T-cell (primary cell): ENCODE data around the gene MOB3B. TPM values are rescaled to one million over a fixed set of nuclear protein-coding genes. Genes with fewer than 3 reads are reported as not detected.

Experiments
- ATAC-seq, 4 experiments: fragments of 200-7000 bp in 3 of 4; fragments of 150-1000 bp in 1 of 4; cut with Tn5 transposase; replicated peaks in 1 of 4; 1 replicate in 3 of 4; 2 replicates in 1 of 4; pipeline ENCODE4 v1.10.0; 2021; ENCODE audit warnings: moderate library complexity in 3 of 4, mild to moderate bottlenecking in 2 of 4, moderate number of reproducible peaks in 1 of 4
- CTCF ChIA-PET, 2 donors: fragments of 300-600 bp; sonication (Branson Sonifier 250); formaldehyde crosslinking; loops; one replicate each; lab custom pipeline; 2022; ENCODE audit warnings: antibody characterized with exemption in 2 of 2; lab: Charles Lee
- POLR2A ChIA-PET, 2 donors: fragments of 300-600 bp; sonication (Branson Sonifier 250); formaldehyde crosslinking; loops; one replicate each; lab custom pipeline; 2022; ENCODE audit warnings: antibody characterized with exemption in 2 of 2; lab: Charles Lee
- DNase-seq, 35 experiments: peaks; one replicate each; pipeline versions ENCODE4 v3.0.0 to v3.0.0-alpha.2; 2013 to 2023
- H3K27ac ChIP-seq: one replicate; pipeline ENCODE4 v1.5.1; 2013; ENCODE audit warnings: low read length
- H3K27me3 ChIP-seq, 2 experiments: replicated peaks in 1 of 2; 1 replicate in 1 of 2; 2 replicates in 1 of 2; pipeline versions ENCODE4 v1.6.1 to v1.7.0; 2013; ENCODE audit warnings: low read length in 1 of 2, mixed read lengths in 1 of 2; ENCODE audit not compliant: control insufficient read depth in 2 of 2, insufficient read depth in 2 of 2; ENCODE audit errors: extremely low read depth in 1 of 2
- H3K36me3 ChIP-seq, 2 donors: 1 replicate in 1 of 2; 2 replicates in 1 of 2; pipeline versions ENCODE4 v1.6.1 to v1.7.0; 2013; ENCODE audit warnings: low read length in 1 of 2; ENCODE audit not compliant: control insufficient read depth in 2 of 2, insufficient read depth in 1 of 2; ENCODE audit errors: extremely low read depth in 1 of 2
- H3K4me1 ChIP-seq, 2 experiments: 1 replicate in 1 of 2; 2 replicates in 1 of 2; pipeline versions ENCODE4 v1.6.1 to v1.7.0; 2013; ENCODE audit warnings: low read length in 2 of 2, mixed read lengths in 1 of 2; ENCODE audit not compliant: insufficient read depth in 2 of 2, control insufficient read depth in 1 of 2; ENCODE audit errors: extremely low read depth in 1 of 2
- H3K4me3 ChIP-seq, 2 donors: 1 replicate in 1 of 2; 2 replicates in 1 of 2; pipeline versions ENCODE4 v1.5.1 to v1.7.0; 2013; ENCODE audit warnings: mild to moderate bottlenecking in 2 of 2, low read length in 1 of 2, moderate library complexity in 1 of 2; ENCODE audit not compliant: control insufficient read depth in 1 of 2; ENCODE audit errors: extremely low read depth in 1 of 2
- H3K9me3 ChIP-seq: 2 replicates; pipeline ENCODE4 v1.7.0; 2013
- H3K27ac Mint-ChIP-seq, 2 donors: one replicate each; pipeline ENCODE4 v1.8.0; 2020 to 2021; ENCODE audit warnings: mild to moderate bottlenecking in 2 of 2, mixed read lengths in 2 of 2
- H3K27me3 Mint-ChIP-seq, 2 donors: one replicate each; pipeline ENCODE4 v1.8.0; 2021 to 2022; ENCODE audit warnings: mixed read lengths in 2 of 2
- H3K36me3 Mint-ChIP-seq: one replicate; pipeline ENCODE4 v1.8.0; 2021; ENCODE audit warnings: mixed read lengths
- H3K4me1 Mint-ChIP-seq, 3 donors: one replicate each; pipeline ENCODE4 v1.8.0; 2020 to 2022; ENCODE audit warnings: mixed read lengths in 3 of 3, mild to moderate bottlenecking in 1 of 3
- H3K4me3 Mint-ChIP-seq, 3 donors: one replicate each; pipeline ENCODE4 v1.8.0; 2020 to 2022; ENCODE audit warnings: mild to moderate bottlenecking in 3 of 3, mixed read lengths in 3 of 3, moderate library complexity in 3 of 3
- H3K9me3 Mint-ChIP-seq, 3 donors: one replicate each; pipeline ENCODE4 v1.8.0; 2020 to 2022; ENCODE audit warnings: mixed read lengths in 3 of 3
- whole genome bisulfite sequencing: methylation state at CpG from one replicate; pipeline ENCODE4 v1.1.5; 2013; ENCODE audit warnings: missing lambda C conversion rate; ENCODE audit not compliant: insufficient coverage; 5-methylcytosine and 5-hydroxymethylcytosine counted together
- total RNA-seq, 35 experiments: library from RNA in 6 of 35; stranded (reverse) in 6 of 35; fragments of 120-200 nt in 1 of 35; gene quantifications; one replicate each; pipeline versions ENCODE4 v1.2.1 to v1.2.4 and lab custom pipeline; 2013 to 2026

The MOB3B gene
- total RNA-seq, 5 donors from 2014 or later (not counting 1 experiment from before 2014, with no cell fraction given), result 0.40 to 0.72 (median 0.56) TPM

DNA sequence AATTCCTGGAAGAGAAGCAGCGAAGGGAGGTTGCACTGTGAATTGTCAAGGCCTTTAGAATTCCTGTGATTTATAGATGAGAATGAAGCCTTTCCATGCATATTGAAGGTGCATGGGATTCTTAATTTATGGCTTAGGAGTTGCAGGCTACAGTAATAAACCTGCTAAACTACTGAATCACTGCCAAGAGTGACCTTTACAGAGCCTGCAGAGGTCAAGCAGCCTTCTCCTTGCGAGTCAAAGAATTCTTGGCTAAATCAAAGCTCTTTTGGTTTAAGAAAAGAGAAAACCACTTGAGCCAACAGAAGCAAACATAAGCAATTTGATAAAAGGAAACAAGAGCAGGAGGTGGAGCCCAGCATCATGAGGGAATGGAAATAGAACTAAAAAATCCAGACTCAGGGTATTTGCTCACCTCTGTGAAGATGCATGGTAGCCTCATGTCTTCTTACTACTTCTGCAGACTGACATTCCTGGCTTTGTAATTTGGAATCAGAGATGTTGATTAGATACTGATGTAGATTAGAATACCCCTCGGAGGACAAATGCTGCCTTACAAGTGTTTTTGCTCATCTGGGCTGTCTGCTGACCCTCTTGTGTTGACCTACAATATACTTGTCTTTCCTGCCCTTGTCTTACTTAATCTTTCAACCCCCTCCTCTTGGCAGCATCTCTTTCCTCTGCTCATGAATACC, 95.8 kb downstream of the MOB3B start:
- H3K4me3 ChIP-seq, result no peak overlapping the region
- no peaks in the 10 kb centered on the region for H3K36me3 ChIP-seq
- Mint-ChIP-seq H3K36me3 (no peaks in the 10 kb centered on the region), H3K27ac (no peak overlapping the region), H3K4me1 (peaks cover 10 to 11% (median 11%) of the 10 kb centered on the region in 3 donors), H3K9me3 (no peaks in the 10 kb centered on the region), H3K27me3 (no peaks in the 10 kb centered on the region), H3K4me3 (no peak overlapping the region)
- WGBS, result 100% methylated on average over 1 of the region's 3 CpGs
- CTCF ChIA-PET, result no interaction called here
- no peaks in the 10 kb centered on the region for H3K9me3 ChIP-seq
- H3K27me3 ChIP-seq, result no peaks in the 10 kb centered on the region
- DNase-seq (no peak), ATAC-seq (no peak)
- no peaks in the 10 kb centered on the region for H3K4me1 ChIP-seq
- no peak overlapping the region for H3K27ac ChIP-seq
- POLR2A ChIA-PET, result interaction anchor here in 1 of 2 donors (0.7 kb wide), 1 partner anchor 19 kb away, joined by 3 read pairs; no protein-coding TSS in a partner anchor

DNA sequence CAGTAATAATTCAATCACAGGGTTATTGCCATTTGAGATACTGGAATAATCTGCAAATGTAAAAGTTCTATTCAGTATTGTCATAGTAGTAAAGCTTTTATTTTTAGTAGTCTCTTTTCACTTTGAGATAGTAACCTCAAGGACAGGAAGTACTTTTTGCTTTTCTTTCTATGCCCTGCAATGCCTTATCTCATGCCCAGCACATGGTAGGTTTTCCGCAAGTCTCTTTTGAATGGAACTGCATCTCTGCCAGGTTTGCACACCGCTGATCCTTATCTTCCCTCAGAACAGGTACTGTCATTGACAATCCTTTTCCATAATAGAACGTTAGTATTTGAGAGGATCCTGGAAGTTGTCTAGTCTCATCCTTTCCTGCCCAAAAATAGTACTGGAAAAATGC, 97.3 kb downstream of the MOB3B start:
- POLR2A ChIA-PET, result no interaction called here

GRCh38 chr9:27431543-27432147, 98.0 kb downstream of the MOB3B start:
- no peaks in the 10 kb centered on the region for H3K9me3 ChIP-seq
- Mint-ChIP-seq H3K4me1 (peaks cover 10 to 11% (median 11%) of the 10 kb centered on the region in 3 donors), H3K36me3 (no peaks in the 10 kb centered on the region), H3K27me3 (peaks cover 0 to 4% of the 10 kb centered on the region in 2 donors), H3K27ac (no peak overlapping the region), H3K9me3 (no peaks in the 10 kb centered on the region), H3K4me3 (no peak overlapping the region)
- ChIA-PET POLR2A (no interaction called here), CTCF (interaction anchor here in 1 of 2 donors (0.7 kb wide), 1 partner anchor 248 kb away, joined by 5 read pairs; no protein-coding TSS in a partner anchor)
- no peak overlapping the region for H3K27ac ChIP-seq
- no peaks in the 10 kb centered on the region for H3K27me3 ChIP-seq
- H3K36me3 ChIP-seq, result no peaks in the 10 kb centered on the region
- DNase-seq (no peak), ATAC-seq (no peak)
- WGBS, result no CpG with 5 or more reads among the region's 2 CpGs
- no peaks in the 10 kb centered on the region for H3K4me1 ChIP-seq
- H3K4me3 ChIP-seq, result no peak overlapping the region

More for the DNA sequence above, 97.3 kb downstream of the MOB3B start:
- Mint-ChIP-seq H3K27ac (no peak overlapping the region), H3K9me3 (no peaks in the 10 kb centered on the region), H3K4me3 (no peak overlapping the region), H3K27me3 (peaks cover 0 to 4% of the 10 kb centered on the region in 2 donors), H3K4me1 (peaks cover 10 to 11% (median 11%) of the 10 kb centered on the region in 3 donors), H3K36me3 (no peaks in the 10 kb centered on the region)
- CTCF ChIA-PET, result no interaction called here
- H3K4me1 ChIP-seq, result no peaks in the 10 kb centered on the region
- H3K27me3 ChIP-seq, result no peaks in the 10 kb centered on the region
- no peak overlapping the region for H3K4me3 ChIP-seq
- DNase-seq (no peak), ATAC-seq (no peak)
- no peak overlapping the region for H3K27ac ChIP-seq
- H3K9me3 ChIP-seq, result no peaks in the 10 kb centered on the region
- no peaks in the 10 kb centered on the region for H3K36me3 ChIP-seq
- WGBS, result 83% methylated on average over 1 of the region's 3 CpGs

DNA sequence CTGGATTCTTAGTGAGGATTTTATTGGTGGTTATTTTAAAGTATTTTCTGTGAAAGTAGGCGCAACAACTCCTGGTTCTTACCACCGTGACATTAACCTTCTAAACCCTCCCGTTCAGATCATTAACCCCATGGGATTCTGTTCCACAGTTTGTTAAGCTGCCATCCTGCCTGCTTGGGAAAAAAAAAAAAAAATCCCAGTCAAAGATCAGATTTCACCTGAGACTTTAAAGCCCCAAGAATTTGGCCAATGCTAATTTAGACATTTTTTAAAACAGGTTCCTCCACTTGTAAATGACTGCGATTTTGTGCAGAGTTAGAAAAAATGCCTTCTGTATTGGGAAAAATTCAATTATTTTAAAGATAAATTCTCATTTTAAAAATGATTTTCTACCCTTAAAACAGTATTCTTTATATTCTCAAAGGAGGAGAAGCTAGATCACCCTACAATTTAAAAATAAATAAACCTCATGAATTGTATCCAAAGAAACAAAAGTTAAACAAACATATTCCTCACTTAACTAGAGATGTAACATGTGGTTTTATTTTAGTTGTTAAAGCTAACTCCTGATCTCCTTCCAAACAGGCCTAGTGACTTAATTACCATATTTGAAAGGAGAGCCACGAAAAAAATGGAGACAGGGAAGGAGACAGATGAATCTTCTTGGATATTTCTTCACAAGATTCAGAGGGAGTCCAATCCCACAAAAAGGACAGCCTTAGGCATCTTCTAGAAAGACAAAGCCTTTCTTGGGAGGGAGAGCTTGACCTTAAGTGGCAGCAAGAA, 98.7 kb downstream of the MOB3B start:
- peaks cover 0 to 4% of the 10 kb centered on the region in 2 donors for H3K27me3 Mint-ChIP-seq
- ATAC-seq, result no peak
- 80% methylated on average over 2 of the region's 5 CpGs for WGBS
- no peak overlapping the region for H3K4me3 Mint-ChIP-seq
- POLR2A ChIA-PET, result no interaction called here
- Histone ChIP-seq H3K9me3 (no peaks in the 10 kb centered on the region), H3K27me3 (no peaks in the 10 kb centered on the region), H3K27ac (no peak overlapping the region), H3K4me3 (no peak overlapping the region), H3K36me3 (no peaks in the 10 kb centered on the region), H3K4me1 (no peaks in the 10 kb centered on the region)
- no peak overlapping the region for H3K27ac Mint-ChIP-seq
- no peaks in the 10 kb centered on the region for H3K9me3 Mint-ChIP-seq
- H3K4me1 Mint-ChIP-seq, result peaks cover 10 to 11% (median 11%) of the 10 kb centered on the region in 3 donors
- no peak for DNase-seq
- no peaks in the 10 kb centered on the region for H3K36me3 Mint-ChIP-seq
- CTCF ChIA-PET, result interaction anchor here in 1 of 2 donors (0.7 kb wide), 1 partner anchor 249 kb away, joined by 5 read pairs; no protein-coding TSS in a partner anchor

DNA sequence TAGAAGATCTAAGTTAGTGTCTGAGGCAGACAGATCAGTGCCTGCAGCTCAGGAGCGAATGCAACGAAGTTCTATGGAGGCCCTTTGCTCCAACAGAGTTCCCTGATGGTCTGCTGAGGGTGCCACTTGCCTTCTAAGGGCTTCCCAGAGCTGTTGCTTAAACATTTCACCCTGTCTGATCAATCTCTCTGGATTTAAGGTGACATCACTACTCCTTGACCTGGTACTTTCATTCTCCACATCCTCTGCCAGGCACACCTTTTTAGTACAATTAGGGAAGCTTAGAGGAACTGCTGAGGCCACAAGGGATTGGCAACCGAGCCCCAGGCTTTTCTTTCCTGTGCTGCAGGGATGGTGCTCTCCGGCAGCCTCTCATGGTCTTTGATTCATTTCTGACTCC, 99.7 kb downstream of the MOB3B start:
- CTCF ChIA-PET, result no interaction called here
- Histone ChIP-seq H3K4me1 (no peaks in the 10 kb centered on the region), H3K36me3 (no peaks in the 10 kb centered on the region), H3K27ac (no peak overlapping the region), H3K4me3 (no peak overlapping the region), H3K9me3 (no peaks in the 10 kb centered on the region), H3K27me3 (no peaks in the 10 kb centered on the region)
- Mint-ChIP-seq H3K4me3 (no peak overlapping the region), H3K4me1 (peaks cover 10 to 11% (median 11%) of the 10 kb centered on the region in 3 donors), H3K36me3 (no peaks in the 10 kb centered on the region), H3K27me3 (peaks cover 0 to 4% of the 10 kb centered on the region in 2 donors), H3K9me3 (no peaks in the 10 kb centered on the region), H3K27ac (no peak overlapping the region)
- POLR2A ChIA-PET, result no interaction called here
- DNase-seq (no peak), ATAC-seq (no peak)
- WGBS, result 44% methylated on average over 3 of the region's 4 CpGs

DNA sequence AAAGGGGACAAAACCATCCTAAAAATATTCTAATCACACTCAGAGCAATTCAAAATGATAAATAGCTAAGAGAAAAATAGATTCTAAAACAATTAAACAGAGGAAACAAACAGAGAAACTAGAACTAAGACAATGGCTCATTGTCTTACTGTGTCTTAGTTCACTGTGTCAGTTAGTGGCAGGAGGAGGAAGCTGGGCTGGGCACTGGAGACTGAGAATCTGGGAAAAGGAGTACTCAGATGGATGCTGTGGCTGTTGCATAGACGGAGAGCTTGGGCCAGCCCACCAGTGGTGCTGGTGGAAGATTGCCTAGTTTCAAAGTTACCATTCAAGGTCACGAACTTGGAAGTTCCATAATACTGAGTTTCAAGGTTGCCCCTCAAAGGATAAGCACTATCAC, 100.2 kb downstream of the MOB3B start:
- WGBS, result 90% methylated on average over 2 of the region's 2 CpGs
- CTCF ChIA-PET, result no interaction called here
- H3K27ac Mint-ChIP-seq, result no peak overlapping the region

More for the DNA sequence above, 100.2 kb downstream of the MOB3B start:
- Mint-ChIP-seq H3K4me3 (no peak overlapping the region), H3K27me3 (peaks cover 0 to 4% of the 10 kb centered on the region in 2 donors), H3K9me3 (no peaks in the 10 kb centered on the region), H3K4me1 (peaks cover 10 to 11% (median 11%) of the 10 kb centered on the region in 3 donors), H3K36me3 (no peaks in the 10 kb centered on the region)
- Histone ChIP-seq H3K9me3 (no peaks in the 10 kb centered on the region), H3K4me3 (no peak overlapping the region), H3K27ac (no peak overlapping the region), H3K27me3 (no peaks in the 10 kb centered on the region), H3K4me1 (no peaks in the 10 kb centered on the region), H3K36me3 (no peaks in the 10 kb centered on the region)
- POLR2A ChIA-PET, result no interaction called here
- ATAC-seq (no peak), DNase-seq (no peak)
